NCI-H510A (cell line): ENCODE data around the gene GDF7.
"Not testable (repeated sequence)": the region's sequence is repeated elsewhere in the genome, so short reads cannot be mapped to it uniquely, and the experiment has no call there.

ENCODE experiments used
- DNase-seq: peaks from one replicate; lab custom pipeline; 2025; lab: John Stamatoyannopoulos, UW

Gene GDF7

DNA sequence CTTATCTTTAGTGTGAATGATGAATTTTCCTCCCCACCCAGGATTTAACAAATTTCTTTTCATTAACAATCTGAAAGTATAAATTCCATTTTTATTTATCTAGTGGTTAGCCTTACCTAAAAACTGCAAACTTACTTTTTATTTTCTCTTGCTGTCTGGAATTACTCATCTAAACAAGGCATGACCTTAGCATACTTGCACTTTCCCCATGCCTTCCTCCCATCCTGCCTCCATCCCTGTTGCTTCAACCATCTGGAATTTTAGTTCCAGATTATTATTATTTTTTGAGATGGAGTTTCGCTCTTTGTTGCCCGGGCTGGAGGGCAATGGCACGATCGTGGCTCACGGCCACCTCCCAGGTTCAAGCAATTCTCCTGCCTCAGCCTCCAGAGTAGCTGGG, 35.6 kb downstream of the GDF7 start:
- no peak for DNase-seq

- DNase-seq: no peak
These were observed 37.9 kb downstream of the GDF7 start for GRCh38 chr2:20704886-20705285.

GRCh38 chr2:20706217-20706616, 39.3 kb downstream of the GDF7 start:
- no peak for DNase-seq

DNA sequence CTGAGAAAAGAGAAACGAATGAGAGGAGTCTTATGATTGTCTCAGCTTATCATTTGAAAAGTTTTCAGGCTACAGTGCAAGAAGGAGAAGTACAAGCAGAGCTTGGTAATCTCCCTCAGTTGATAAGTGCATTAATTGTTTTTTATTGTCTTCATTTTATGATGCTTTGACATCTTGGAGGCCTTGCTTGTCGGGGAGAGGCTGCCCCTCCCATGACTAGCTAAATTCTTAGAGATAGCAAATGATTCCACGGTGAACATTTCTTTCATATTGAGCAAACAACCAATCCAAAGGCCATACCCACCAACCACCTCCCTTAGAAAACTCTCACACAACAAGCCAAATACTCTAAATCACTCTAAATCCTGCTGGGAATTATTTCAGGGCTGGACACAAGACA, 39.8 kb downstream of the GDF7 start:
- no peak for DNase-seq

GRCh38 chr2:20707601-20708000, 40.7 kb downstream of the GDF7 start:
- no peak for DNase-seq

DNA sequence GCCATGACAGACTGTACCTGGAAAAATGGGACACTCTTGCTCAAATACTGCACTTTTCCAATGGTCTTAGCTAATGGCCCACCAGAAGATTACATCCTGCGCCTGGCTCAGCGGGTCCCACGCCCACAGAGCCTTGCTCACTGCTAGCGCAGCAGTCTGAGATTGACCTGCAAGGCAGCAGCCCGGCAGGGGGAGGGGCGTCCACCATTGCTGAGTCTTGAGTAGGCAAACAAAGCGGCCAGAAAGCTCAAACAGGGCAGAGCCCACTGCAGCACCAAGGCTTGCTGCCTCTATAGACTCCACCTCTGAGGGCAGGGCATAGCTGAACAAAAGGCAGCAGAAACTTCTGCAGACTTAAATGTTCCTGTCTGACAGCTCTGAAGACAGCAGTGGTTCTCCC, 44.7 kb downstream of the GDF7 start:
- not testable (repeated sequence) for DNase-seq

DNA sequence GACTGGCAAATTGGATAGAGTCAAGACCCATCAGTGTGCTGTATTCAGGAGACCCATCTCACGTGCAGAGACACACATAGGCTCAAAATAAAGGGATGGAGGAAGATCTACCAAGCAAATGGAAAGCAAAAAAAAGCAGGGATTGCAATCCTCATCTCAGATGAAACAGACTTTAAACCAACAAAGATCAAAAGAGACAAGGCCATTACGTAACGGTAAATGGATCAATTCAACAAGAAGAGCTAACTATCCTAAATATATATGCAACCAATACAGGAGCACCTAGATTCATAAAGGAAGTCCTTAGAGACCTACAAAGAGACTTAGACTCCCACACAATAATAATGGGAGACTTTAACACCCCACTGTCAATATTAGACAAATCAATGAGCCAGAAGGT, 46.6 kb downstream of the GDF7 start:
- DNase-seq: not testable (repeated sequence)

- DNase-seq: not testable (repeated sequence)
These were observed 47.5 kb downstream of the GDF7 start for GRCh38 chr2:20714412-20714811.

GRCh38 chr2:20716164-20716563, 49.2 kb downstream of the GDF7 start:
- DNase-seq: not testable (repeated sequence)

GRCh38 chr2:20717641-20718040, 50.7 kb downstream of the GDF7 start:
- DNase-seq: no peak

- DNase-seq: no peak
These were observed 55.8 kb downstream of the GDF7 start for GRCh38 chr2:20722592-20723240.

- no peak for DNase-seq
These were observed 56.6 kb downstream of the GDF7 start for GRCh38 chr2:20723543-20723942.

GRCh38 chr2:20724500-20725053, 57.6 kb downstream of the GDF7 start:
- no peak for DNase-seq

DNA sequence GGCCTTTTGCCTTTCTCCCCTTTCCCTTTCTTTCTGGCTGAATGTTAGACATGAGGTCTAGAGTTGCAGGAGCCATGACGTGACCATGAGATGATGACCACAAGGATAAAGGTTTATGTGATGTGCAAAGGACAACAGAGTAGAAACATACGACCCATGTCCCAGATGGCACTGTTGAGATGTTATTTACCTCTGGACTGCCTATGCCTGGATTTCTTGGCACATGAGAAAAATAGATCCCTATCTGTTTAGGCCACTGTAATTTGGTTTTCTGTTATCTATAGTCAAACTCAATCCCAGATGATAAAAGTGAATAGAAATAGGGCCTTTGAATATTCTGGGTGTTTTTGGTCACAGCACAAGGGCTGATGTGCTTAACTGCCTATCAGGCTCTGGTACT, 58.8 kb downstream of the GDF7 start:
- no peak for DNase-seq

GRCh38 chr2:20726913-20727312, 60.0 kb downstream of the GDF7 start:
- no peak for DNase-seq

GRCh38 chr2:20728114-20728758, 61.3 kb downstream of the GDF7 start:
- DNase-seq: no peak
